OCI-LY7 (cell line): ENCODE measurements around the gene ZNF771.

Source experiments
- CTCF ChIP-seq: fragments of 200-600 bp; sonication (generic); conservative IDR thresholded peaks from 2 replicates; pipeline ENCODE4 v1.5.1; 2014; ENCODE audit warnings: mild to moderate bottlenecking, antibody characterized with exemption, low read length, moderate library complexity, mixed read lengths
- EZH2phosphoT487 ChIP-seq: fragments of 200-600 bp; sonication (generic); IDR thresholded peaks from 2 replicates; pipeline ENCODE4 v1.6.1; 2018; ENCODE audit warnings: low read depth, borderline replicate concordance, mild to moderate bottlenecking, mixed run types, antibody characterized with exemption, low read length, moderate library complexity, mixed read lengths

GRCh38 chr16:30372725-30373124, 34.7 kb upstream of the ZNF771 start:
- TF ChIP-seq CTCF (no peak), EZH2phosphoT487 (no peak)
